Heart right ventricle (tissue), 16 donors: ENCODE measurements around the gene BIRC2. TPM values are rescaled to one million over a fixed set of nuclear protein-coding genes. Genes with fewer than 3 reads are reported as not detected.

Experiments used
- ATAC-seq, 8 donors: fragments of 200-7000 bp; cut with Tn5 transposase; one replicate each; pipeline ENCODE4 v1.9.1; 2020; ENCODE audit warnings: mild to moderate bottlenecking in 8 of 8, moderate library complexity in 8 of 8, moderate number of reproducible peaks in 1 of 8
- DNase-seq, 2 donors: peaks; one replicate each; pipeline ENCODE4 v3.0.0-alpha.2; 2020
- H3K27ac ChIP-seq, 10 donors: fragments of 200-600 bp; sonication (generic) in 2 of 10; one replicate each; pipeline versions ENCODE4 v1.5.0 to v1.8.0; 2020 to 2022; ENCODE audit warnings: mild to moderate bottlenecking in 3 of 10
- H3K27me3 ChIP-seq, 7 donors: fragments of 200-600 bp; one replicate each; pipeline ENCODE4 v1.8.0; 2021 to 2022; ENCODE audit warnings: mild to moderate bottlenecking in 2 of 7
- H3K36me3 ChIP-seq, 9 donors: fragments of 200-600 bp; sonication (generic) in 1 of 9; one replicate each; pipeline versions ENCODE4 v1.5.0 to v1.8.0; 2020 to 2022; ENCODE audit warnings: mild to moderate bottlenecking in 2 of 9
- H3K4me1 ChIP-seq, 9 donors: fragments of 200-600 bp; sonication (generic) in 1 of 9; one replicate each; pipeline versions ENCODE4 v1.5.0 to v1.8.0; 2020 to 2022; ENCODE audit warnings: mild to moderate bottlenecking in 4 of 9
- H3K4me3 ChIP-seq, 10 donors: fragments of 200-600 bp; sonication (generic) in 2 of 10; one replicate each; pipeline versions ENCODE4 v1.5.0 to v1.8.0; 2020 to 2022; ENCODE audit warnings: mild to moderate bottlenecking in 7 of 10, moderate library complexity in 2 of 10
- H3K9me3 ChIP-seq, 11 donors: fragments of 200-600 bp in 10 of 11; sonication (generic) in 2 of 11; one replicate each; pipeline versions ENCODE4 v1.5.0 to v1.8.0; 2013 to 2022; ENCODE audit warnings: mild to moderate bottlenecking in 2 of 11, control low read depth in 1 of 11, moderate library complexity in 1 of 11
- WGBS, 2 donors: extraction: QIAGEN DNeasy Blood & Tissue Kit; methylation state at CpG; one replicate each; pipeline ENCODE4 v1.1.7; 2013; ENCODE audit warnings: inconsistent platforms in 1 of 2; 5-methylcytosine and 5-hydroxymethylcytosine counted together
- intact Hi-C, 10 donors: fragments of 100-400 bp; cut with DNase I; formaldehyde crosslinking; loops; one replicate each; pipeline versions ENCODE4 v1.11.1 to v1.14.2; 2022
- polyA plus RNA-seq, 2 donors: library from polyadenylated mRNA; stranded (reverse); fragments of 200-250 nt; gene quantifications; one replicate each; pipeline ENCODE4 v1.2.3, GENCODE V29; 2013
- total RNA-seq, 10 donors: library from RNA; stranded (reverse); fragmentation: NEBNext Ultra II Directional in 3 of 10; extraction: Animal tissue kit (Norgen Biotek cat#: 25700) in 3 of 10; gene quantifications; one replicate each; pipeline versions ENCODE4 v1.2.1 to v1.2.4, GENCODE V29; 2021 to 2023
- TF ChIP-seq, protein P1 (sequence below), 9 donors: fragments of 200-600 bp; sonication (generic) in 2 of 9; IDR thresholded peaks; one replicate each; pipeline versions ENCODE4 v1.5.0 to v1.8.0; 2021 to 2022; ENCODE audit warnings: antibody characterized with exemption in 9 of 9, mild to moderate bottlenecking in 5 of 9, moderate library complexity in 1 of 9
- donor health status: Arrhythmogenic right ventricular cardiomyopathy.
- donor health status: ischemic (EF 13 %, LVEDD 7.1; RV severe dilation, severe dysfunction).
- donor health status: healthy with polysubstance abuse.
- donor health status: DM: no; HTN: yes; CAD: no.
- donor health status: DM: no; HTN: no; CAD: no.
- donor health status: ischemic (EF 25% LVEDD 6.9; RV normal size, moderate dysfunction).
- donor health status: ischemic (EF 25% LVEDD 5.7; RV mildly dilated, moderate dysfunction).
- donor health status: healthy.
- donor health status: DM: yes; HTN: yes; CAD: no.
- donor health status: Ischemic cardiomyopathy.
- donor health status: ischemic (EF 35%, LVEDD 5.7; RV mildly dilated, moderate dysfunction).
- donor health status: nonischemic (EF 11% LVEDD 7.7; RV severe dilation, severe dysfunction).
- donor health status: DM: yes; HTN: yes; CAD: no.
- donor health status: PGD.
- donor health status: ischemic (EF 29% LVEDD 5.4; RV normal size, mild dysfunction).
- donor health status: nonischemic (EF 23%, LVEDD 6.1; RV moderate dilation, normal function).

BIRC2 gene
- total and polyA plus RNA-seq, 12 donors: 20.2 to 39.7 (median 28.0) TPM

DNA sequence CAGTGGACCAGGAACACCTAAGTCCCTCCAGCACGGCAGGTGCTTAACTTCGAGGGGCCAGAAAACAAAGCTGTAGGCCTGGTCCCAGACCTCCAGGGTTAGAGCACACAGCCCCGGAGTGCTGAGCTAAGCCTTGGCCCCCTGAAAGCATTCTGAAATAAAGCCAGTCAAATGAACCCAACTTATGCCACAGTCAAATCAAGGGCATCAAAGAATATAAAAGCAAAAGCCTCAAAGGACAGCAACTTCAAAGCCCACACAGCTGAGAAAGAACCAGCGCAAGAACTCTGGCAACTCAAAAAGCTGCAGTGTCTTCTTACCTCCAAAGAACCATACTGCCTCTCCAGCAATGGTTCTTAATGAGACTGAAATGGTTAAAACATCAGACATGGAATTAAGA is 66.5 kb downstream of the BIRC2 start:
- Histone ChIP-seq H3K36me3 (peaks cover 0 to 6% (median 0%) of the 10 kb centered on the region in 9 donors), H3K4me3 (no peak overlapping the region), H3K9me3 (peaks cover 0 to 24% (median 8%) of the 10 kb centered on the region in 11 donors), H3K27ac (no peak overlapping the region), H3K4me1 (peaks cover 0 to 22% (median 5%) of the 10 kb centered on the region in 9 donors), H3K27me3 (no peaks in the 10 kb centered on the region)
- 96% methylated on average over 4 of the region's 4 CpGs for WGBS, 2 donors
- intact Hi-C loops: no loop called here
- no peak for DNase-seq
- TF ChIP-seq, protein P1, sequence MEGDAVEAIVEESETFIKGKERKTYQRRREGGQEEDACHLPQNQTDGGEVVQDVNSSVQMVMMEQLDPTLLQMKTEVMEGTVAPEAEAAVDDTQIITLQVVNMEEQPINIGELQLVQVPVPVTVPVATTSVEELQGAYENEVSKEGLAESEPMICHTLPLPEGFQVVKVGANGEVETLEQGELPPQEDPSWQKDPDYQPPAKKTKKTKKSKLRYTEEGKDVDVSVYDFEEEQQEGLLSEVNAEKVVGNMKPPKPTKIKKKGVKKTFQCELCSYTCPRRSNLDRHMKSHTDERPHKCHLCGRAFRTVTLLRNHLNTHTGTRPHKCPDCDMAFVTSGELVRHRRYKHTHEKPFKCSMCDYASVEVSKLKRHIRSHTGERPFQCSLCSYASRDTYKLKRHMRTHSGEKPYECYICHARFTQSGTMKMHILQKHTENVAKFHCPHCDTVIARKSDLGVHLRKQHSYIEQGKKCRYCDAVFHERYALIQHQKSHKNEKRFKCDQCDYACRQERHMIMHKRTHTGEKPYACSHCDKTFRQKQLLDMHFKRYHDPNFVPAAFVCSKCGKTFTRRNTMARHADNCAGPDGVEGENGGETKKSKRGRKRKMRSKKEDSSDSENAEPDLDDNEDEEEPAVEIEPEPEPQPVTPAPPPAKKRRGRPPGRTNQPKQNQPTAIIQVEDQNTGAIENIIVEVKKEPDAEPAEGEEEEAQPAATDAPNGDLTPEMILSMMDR (IDR thresholded peaks at IDR 0.05): no peak
- ATAC-seq: no peak

DNA sequence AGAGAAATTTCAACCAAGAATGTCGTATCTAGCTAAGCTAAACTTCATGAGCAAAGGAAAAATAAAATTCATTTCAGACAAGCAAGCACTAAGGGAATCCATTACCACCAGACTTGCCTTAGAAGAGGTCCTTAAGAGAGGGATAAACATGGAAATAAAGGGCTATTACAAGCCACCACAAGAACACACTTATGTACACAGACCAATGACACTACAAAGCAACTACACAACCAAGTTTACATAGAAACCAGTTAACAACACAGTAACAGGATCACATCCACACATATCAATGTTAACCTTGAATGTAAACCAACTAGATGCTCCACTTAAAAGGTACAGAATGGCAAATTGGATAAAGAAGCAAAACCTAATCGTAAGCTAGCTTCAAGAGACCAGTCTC is 67.5 kb downstream of the BIRC2 start:
- intact Hi-C loops: no loop called here
- ATAC-seq (no peak), DNase-seq (no peak)
- Histone ChIP-seq H3K9me3 (peaks cover 0 to 24% (median 8%) of the 10 kb centered on the region in 11 donors), H3K4me1 (peaks cover 0 to 22% (median 5%) of the 10 kb centered on the region in 9 donors), H3K36me3 (peaks cover 0 to 6% (median 0%) of the 10 kb centered on the region in 9 donors), H3K4me3 (no peak overlapping the region), H3K27me3 (no peaks in the 10 kb centered on the region), H3K27ac (no peak overlapping the region)
- WGBS, 2 donors: 98 to 99% methylated on average over 2 of the region's 2 CpGs
- TF ChIP-seq, protein P1 (IDR thresholded peaks at IDR 0.05): no peak

DNA sequence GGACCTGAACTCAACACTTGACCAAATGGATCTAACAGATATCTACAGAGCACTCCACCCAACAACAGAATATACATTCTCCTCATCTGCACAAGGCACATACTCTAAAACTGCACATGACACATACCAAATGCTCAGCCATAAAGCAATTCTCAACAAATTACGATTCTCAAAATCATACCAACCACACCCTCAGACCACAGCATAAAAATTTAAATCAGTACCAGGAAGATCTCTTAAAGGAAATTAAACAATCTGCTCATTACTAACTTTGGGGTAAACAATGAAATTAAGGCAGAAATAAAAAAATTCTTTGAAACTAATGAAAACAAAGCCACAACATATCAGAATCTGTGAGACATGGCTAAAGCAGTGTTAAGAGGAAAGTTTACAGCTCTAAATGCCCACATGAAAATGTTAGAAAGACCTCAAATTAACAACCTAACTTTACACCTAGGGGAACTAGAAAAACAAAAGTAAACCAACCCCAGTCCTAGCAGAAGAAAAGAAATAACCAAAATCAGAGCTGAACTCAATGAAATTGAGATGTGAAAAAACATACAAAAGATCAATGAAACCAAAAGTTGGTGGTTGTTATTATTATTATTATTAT is 68.4 kb downstream of the BIRC2 start:
- Histone ChIP-seq H3K4me3 (no peak overlapping the region), H3K36me3 (peaks cover 0 to 6% (median 0%) of the 10 kb centered on the region in 9 donors), H3K4me1 (peaks cover 0 to 17% (median 3%) of the 10 kb centered on the region in 9 donors), H3K27me3 (no peaks in the 10 kb centered on the region), H3K27ac (no peak overlapping the region), H3K9me3 (peaks cover 0 to 24% (median 8%) of the 10 kb centered on the region in 11 donors)
- TF ChIP-seq, protein P1 (IDR thresholded peaks at IDR 0.05): no peak
- 90 to 95% methylated on average over 1 of the region's 1 CpG for WGBS, 2 donors
- DNase-seq (no peak), ATAC-seq (no peak)
- intact Hi-C loops: no loop called here

DNA sequence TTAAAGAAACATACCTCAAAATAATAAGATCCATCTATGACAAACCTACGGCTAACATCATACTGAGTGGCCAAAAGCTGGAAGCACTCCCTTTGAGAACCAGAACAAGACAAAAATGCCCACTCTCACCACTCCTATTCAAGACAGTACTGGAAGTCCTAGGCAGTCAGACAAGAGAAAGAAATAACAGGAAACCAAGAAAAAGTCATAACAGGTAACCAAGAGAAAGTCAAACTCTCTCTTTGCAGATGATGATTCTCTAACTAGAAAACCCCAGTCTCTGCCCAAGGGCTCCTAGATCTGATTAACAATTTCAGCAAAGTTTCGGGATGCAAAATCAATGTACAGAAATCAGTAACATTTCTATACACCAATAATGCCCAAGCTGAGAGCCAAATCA is 70.0 kb downstream of the BIRC2 start:
- TF ChIP-seq, protein P1 (IDR thresholded peaks at IDR 0.05): no peak
- intact Hi-C loops: no loop called here
- H3K27me3 ChIP-seq: no peaks in the 10 kb centered on the region
- ATAC-seq (no peak), DNase-seq (no peak)
- peaks cover 0 to 8% (median 0%) of the 10 kb centered on the region in 9 donors for H3K4me1 ChIP-seq
- H3K27ac ChIP-seq: no peak overlapping the region
- WGBS, 2 donors: 98 to 99% methylated on average over 2 of the region's 2 CpGs
- H3K4me3 ChIP-seq: no peak overlapping the region
- H3K36me3 ChIP-seq: peaks cover 0 to 2% (median 0%) of the 10 kb centered on the region in 9 donors
- peaks cover 0 to 24% (median 8%) of the 10 kb centered on the region in 11 donors for H3K9me3 ChIP-seq
